Measurements from ENCODE around the gene DYNLRB2. TPM values are rescaled to one million over a fixed set of nuclear protein-coding genes. Genes with fewer than 3 reads are reported as not detected.
A peak's percentile ranks its signal among the peaks of the same experiment; 100 is the strongest.

DYNLRB2 gene
- polyA plus RNA-seq, 1 of the 3 experiments (the other 2 are of a cell fraction): 0.44 TPM

GRCh38 chr16:80536238-80536637 lies 4.6 kb upstream of the DYNLRB2 start (continued):
- TF ChIP-seq REST (IDR thresholded peaks at IDR 0.05; ENCODE audit: low read depth, low read length): no peak
- no peak for TF ChIP-seq TEAD4 (IDR thresholded peaks at IDR 0.05; ENCODE audit: borderline replicate concordance, insufficient read depth)
- TF ChIP-seq RXRA (IDR thresholded peaks at IDR 0.05; ENCODE audit: borderline replicate concordance, low read depth): no peak
- TF ChIP-seq YY1 (IDR thresholded peaks at IDR 0.05; ENCODE audit: low read depth): no peak
- no peak for TF ChIP-seq JUND (IDR thresholded peaks at IDR 0.05)
- TF ChIP-seq EZH2phosphoT487 (IDR thresholded peaks at IDR 0.05; ENCODE audit: borderline replicate concordance, low read depth): no peak
- TF ChIP-seq SIN3A (IDR thresholded peaks at IDR 0.05; ENCODE audit: borderline replicate concordance, low read depth, low read length): no peak
- TF ChIP-seq, protein P1, sequence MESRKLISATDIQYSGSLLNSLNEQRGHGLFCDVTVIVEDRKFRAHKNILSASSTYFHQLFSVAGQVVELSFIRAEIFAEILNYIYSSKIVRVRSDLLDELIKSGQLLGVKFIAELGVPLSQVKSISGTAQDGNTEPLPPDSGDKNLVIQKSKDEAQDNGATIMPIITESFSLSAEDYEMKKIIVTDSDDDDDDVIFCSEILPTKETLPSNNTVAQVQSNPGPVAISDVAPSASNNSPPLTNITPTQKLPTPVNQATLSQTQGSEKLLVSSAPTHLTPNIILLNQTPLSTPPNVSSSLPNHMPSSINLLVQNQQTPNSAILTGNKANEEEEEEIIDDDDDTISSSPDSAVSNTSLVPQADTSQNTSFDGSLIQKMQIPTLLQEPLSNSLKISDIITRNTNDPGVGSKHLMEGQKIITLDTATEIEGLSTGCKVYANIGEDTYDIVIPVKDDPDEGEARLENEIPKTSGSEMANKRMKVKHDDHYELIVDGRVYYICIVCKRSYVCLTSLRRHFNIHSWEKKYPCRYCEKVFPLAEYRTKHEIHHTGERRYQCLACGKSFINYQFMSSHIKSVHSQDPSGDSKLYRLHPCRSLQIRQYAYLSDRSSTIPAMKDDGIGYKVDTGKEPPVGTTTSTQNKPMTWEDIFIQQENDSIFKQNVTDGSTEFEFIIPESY (IDR thresholded peaks at IDR 0.05; ENCODE audit: borderline replicate concordance, low read depth): no peak
- no peak for TF ChIP-seq POLR2AphosphoS5 (IDR thresholded peaks at IDR 0.05; ENCODE audit: low read depth, low read length)
- TF ChIP-seq RAD21 (IDR thresholded peaks at IDR 0.05; ENCODE audit: low read length): no peak

DNA sequence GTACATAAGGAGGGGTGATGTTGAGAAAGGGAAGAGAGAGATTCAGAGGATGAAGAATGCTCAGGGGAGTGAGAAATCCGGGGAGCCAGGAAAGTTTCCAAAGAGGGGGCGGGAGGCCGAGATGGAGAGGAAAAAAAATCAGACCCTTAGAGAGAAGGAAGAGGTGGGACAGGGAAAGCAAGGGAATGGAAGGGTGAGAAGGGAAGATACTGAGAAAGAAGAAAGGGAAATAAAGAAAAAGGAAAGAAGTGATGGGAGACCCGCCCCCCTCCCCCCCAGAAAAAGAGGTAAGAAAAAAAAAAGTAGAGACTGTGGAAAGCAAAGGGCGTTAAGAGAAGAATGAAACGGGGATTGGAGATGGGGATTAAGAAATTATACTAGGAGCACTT lies 507 bp downstream of the DYNLRB2 start:
- Histone ChIP-seq H3K4me3 (ENCODE audit: low read depth in 2 of 2, low read length in 1 of 2) (peak overlapping the region; percentile 77 to 82), H3K9ac (peak overlapping the region; percentile 82), H3K4me1 (ENCODE audit: control insufficient read depth in 1 of 2, insufficient read depth in 2 of 2, low read depth in 1 of 2, low read length in 1 of 2) (peaks cover 0 to 3% of the 10 kb centered on the region in 2 experiments; a peak in 1 of 4 replicates), H3K79me2 (ENCODE audit: insufficient read depth) (no peaks in the 10 kb centered on the region), H3K27me3 (ENCODE audit: insufficient read depth) (no peaks in the 10 kb centered on the region), H3K4me2 (peak overlapping the region; percentile 92), H3K36me3 (replicated peaks in 1 of 2; ENCODE audit: control insufficient read depth in 1 of 2, insufficient read depth in 2 of 2, low read length in 1 of 2) (no peaks in the 10 kb centered on the region), H3K9me3 (no peaks in the 10 kb centered on the region), H3K27ac (ENCODE audit: low read depth in 2 of 2, low read length in 1 of 2) (peak overlapping the region in 1 of 2 experiments; percentile 23; a peak in 1 of 4 replicates), H3K9me2 (no peaks in the 10 kb centered on the region), H3F3A (replicated peaks; ENCODE audit: insufficient read depth) (no peaks in the 10 kb centered on the region), H4K20me1 (ENCODE audit: insufficient read depth) (no peaks in the 10 kb centered on the region), H2AFZ (ENCODE audit: low read depth) (peak overlapping the region; percentile 100)
- ChIA-PET CTCF (no interaction called here), POLR2A (no interaction called here)
- 23% methylated on average over 6 of the region's 6 CpGs for WGBS (ENCODE audit: low lambda C conversion rate)
- TF ChIP-seq MEF2A (IDR thresholded peaks at IDR 0.05; ENCODE audit: borderline replicate concordance, low read depth) (no peak), NFIC (IDR thresholded peaks at IDR 0.05; ENCODE audit: borderline replicate concordance) (no peak), REST (IDR thresholded peaks at IDR 0.05; ENCODE audit: low read depth, low read length) (no peak), GATA2 (CRISPR knock-in tag; IDR thresholded peaks at IDR 0.05) (no peak)
- DNase-seq: no peak

Data from SK-N-SH (cell line).